Measurements from ENCODE around the gene TLX2. TPM values are rescaled to one million over a fixed set of nuclear protein-coding genes. Genes with fewer than 3 reads are reported as not detected.

TLX2 gene
- total and polyA plus RNA-seq, 2 of the 4 experiments (the other 2 are of a cell fraction): not detected

GRCh38 chr2:74501335-74502071 lies 12.7 kb upstream of the TLX2 start:
- peaks cover 8 to 31% of the 10 kb centered on the region in 2 experiments for H3K79me1 ChIP-seq (ENCODE audit: low read depth in 1 of 2, low read length in 2 of 2)
- H3K4me1 ChIP-seq (ENCODE audit: control insufficient read depth, insufficient read depth, low read length): peaks cover 20% of the 10 kb centered on the region
- no peak overlapping the region for H2BK20ac ChIP-seq (ENCODE audit: low read depth, low read length)
- BruUV-seq (replicated peaks): no TSS peak
- 61% methylated on average over 10 of the region's 18 CpGs; no CpG with 5 or more reads in 1 of the 2 experiments for WGBS, 2 experiments (ENCODE audit: extremely low coverage in 2 of 2, insufficient read length in 1 of 2)
- in situ Hi-C loops (cut with MboI; ENCODE audit: low sequenced_read_pairs) (no loop called here), intact Hi-C loops (cut with micrococcal nuclease) (no loop called here), dilution Hi-C loops (cut with HindIII; ENCODE audit: low sequenced_read_pairs, unreplicated experiment) (no loop called here)
- H3K36me3 ChIP-seq (ENCODE audit: control insufficient read depth, insufficient read depth, low read length): peaks cover 16% of the 10 kb centered on the region
- no peak overlapping the region for H4K91ac ChIP-seq (ENCODE audit: insufficient read depth, low read depth, low read length)
- H3K27me3 ChIP-seq (ENCODE audit: control insufficient read depth, insufficient read depth, low read length): peaks cover 38% of the 10 kb centered on the region
- no peak overlapping the region for H3K27ac ChIP-seq (ENCODE audit: insufficient read depth, low read length)
- H3K9ac ChIP-seq (ENCODE audit: low read depth, low read length): no peak overlapping the region
- no peak overlapping the region for H2BK120ac ChIP-seq (ENCODE audit: low read depth, low read length)
- no peak overlapping the region for H3K4ac ChIP-seq (ENCODE audit: low read depth, low read length)
- H4K8ac ChIP-seq (ENCODE audit: low read depth in 2 of 2, low read length in 2 of 2): no peak overlapping the region
- peak overlapping the region; percentile 13 for H2AK9ac ChIP-seq (replicated peaks; ENCODE audit: low read depth, low read length, poor library complexity)
- H3K9me1 ChIP-seq (ENCODE audit: insufficient read depth, low read length): peaks cover 4% of the 10 kb centered on the region
- H3K14ac ChIP-seq (replicated peaks; ENCODE audit: low read depth, low read length): no peak overlapping the region
- DNase-seq (no peak), ATAC-seq (ENCODE audit: low read depth) (no peak)
- H3K23ac ChIP-seq (ENCODE audit: low read depth, low read length): no peak overlapping the region
- no peak overlapping the region for H4K5ac ChIP-seq (ENCODE audit: low read depth, low read length)
- no peak overlapping the region for H3K4me2 ChIP-seq (ENCODE audit: low read depth, low read length)
- ChIA-PET POLR2A (ENCODE audit: unreplicated experiment) (no interaction called here), CTCF (interaction anchor here (0.6 kb wide), 1 partner anchor 13 kb away, joined by 3 read pairs; no protein-coding TSS in a partner anchor)
- H3K18ac ChIP-seq (ENCODE audit: low read depth, low read length): no peak overlapping the region
- H3K9me3 ChIP-seq (ENCODE audit: control insufficient read depth, insufficient read depth, low read length): no peaks in the 10 kb centered on the region
- no peak overlapping the region; the same call in 1 of the 2 replicates for H2AK5ac ChIP-seq (ENCODE audit: low read depth, low read length)
- H4K20me1 ChIP-seq (ENCODE audit: insufficient read depth, low read length): no peaks in the 10 kb centered on the region
- no peak overlapping the region for H2BK15ac ChIP-seq (ENCODE audit: low read depth, low read length)
- H2AFZ ChIP-seq (replicated peaks; ENCODE audit: low read length, poor library complexity): no peak overlapping the region
- no peak for TF ChIP-seq RCOR1 (IDR thresholded peaks at IDR 0.05; ENCODE audit: insufficient replicate concordance, low read length)
- H3K4me3 ChIP-seq (ENCODE audit: insufficient read depth, low read depth, low read length): no peak overlapping the region
- H3K56ac ChIP-seq (ENCODE audit: extremely low read depth, insufficient read depth, low read length): no peak overlapping the region
- no peak overlapping the region for H2BK5ac ChIP-seq (ENCODE audit: low read depth, low read length, poor library complexity, severe bottlenecking)
